MG63 (cell line): Measurements from ENCODE around the gene EPS8L2. TPM values are rescaled to one million over a fixed set of nuclear protein-coding genes. Genes with fewer than 3 reads are reported as not detected.

Source experiments
- DNase-seq: peaks from one replicate; pipeline ENCODE4 v3.0.0-alpha.2; 2020
- H3K27me3 ChIP-seq: fragments of 250-450 bp; sonication (Bioruptor Pico); 2 replicates; pipeline ENCODE4 v1.5.1; 2020; ENCODE audit warnings: mild to moderate bottlenecking, moderate library complexity
- H3K36me3 ChIP-seq: fragments of 250-450 bp; sonication (Bioruptor Pico); 2 replicates; pipeline ENCODE4 v1.5.1; 2020; ENCODE audit warnings: mild to moderate bottlenecking, moderate library complexity
- H3K4me3 ChIP-seq: fragments of 250-450 bp; sonication (Bioruptor Pico); 2 replicates; pipeline ENCODE4 v1.5.1; 2020; ENCODE audit warnings: mild to moderate bottlenecking, moderate library complexity
- H3K9me3 ChIP-seq: fragments of 250-450 bp; sonication (Bioruptor Pico); 2 replicates; pipeline ENCODE4 v1.5.1; 2020; ENCODE audit warnings: mild to moderate bottlenecking, moderate library complexity
- total RNA-seq: library from RNA; depleted of rRNA; stranded (reverse); fragments of >200 nt; shearing (Covaris generic); gene quantifications from 2 replicates; pipeline ENCODE4 v1.2.3, GENCODE V29; 2014; ENCODE audit warnings: low replicate concordance

EPS8L2 gene
- total RNA-seq, 1 experiment from 2014 or later = 23.4 TPM

DNA sequence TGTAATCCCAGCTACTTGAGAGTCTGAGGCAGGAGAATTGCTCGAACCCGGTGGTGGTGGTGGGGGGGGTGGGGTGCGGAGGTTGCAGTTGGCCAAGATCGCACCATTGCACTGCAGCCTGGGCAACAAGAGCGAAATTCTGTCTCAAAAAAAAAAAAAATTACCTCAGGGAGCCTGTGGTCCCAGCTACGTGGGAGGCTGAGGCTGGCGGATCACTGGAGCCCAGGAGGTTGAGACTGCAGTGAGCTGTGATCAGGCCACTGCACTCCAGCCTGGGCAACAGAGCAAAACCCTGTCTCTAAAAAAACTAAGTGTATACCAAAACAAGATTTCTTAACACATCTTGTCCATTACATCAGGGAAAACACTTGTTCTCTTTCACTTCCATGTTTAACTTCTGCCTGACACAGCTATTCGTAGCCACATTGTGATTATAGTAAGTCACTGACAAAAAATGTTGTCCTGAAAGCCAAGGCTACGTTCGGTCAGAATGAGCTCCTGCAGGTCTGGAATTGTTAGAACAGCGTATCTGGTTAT is 9.0 kb upstream of the EPS8L2 start:
- peaks cover 37% of the 10 kb centered on the region for H3K36me3 ChIP-seq
- H3K9me3 ChIP-seq = no peaks in the 10 kb centered on the region
- H3K4me3 ChIP-seq = peak overlapping the region; percentile 85
- H3K27me3 ChIP-seq = no peaks in the 10 kb centered on the region
- peak; percentile 53 for DNase-seq

DNA sequence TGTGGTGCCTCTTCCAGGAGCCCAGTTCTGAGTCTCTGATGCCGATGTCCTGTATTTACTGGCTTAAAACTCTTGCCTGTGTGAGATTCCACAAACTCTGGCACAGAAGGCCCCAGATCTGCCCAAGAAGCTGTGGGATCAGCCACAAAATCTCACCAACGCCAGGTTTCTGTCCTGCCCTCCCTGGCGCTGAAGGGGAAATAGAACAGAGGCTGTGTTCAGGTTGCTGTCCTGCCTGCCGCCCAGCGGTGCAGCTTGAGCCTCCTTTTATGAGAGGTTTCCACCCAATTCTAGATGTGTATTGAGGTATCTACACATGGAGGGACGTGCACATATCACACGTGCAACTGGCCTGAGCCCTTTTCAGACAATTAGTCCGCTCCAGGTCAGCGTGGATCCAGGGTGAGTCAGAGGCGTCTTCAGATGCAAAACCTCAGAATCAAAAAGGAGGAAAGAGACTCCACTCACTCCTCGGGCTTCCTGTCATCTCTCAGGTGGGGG is 8.2 kb upstream of the EPS8L2 start:
- Histone ChIP-seq H3K36me3 (peaks cover 45% of the 10 kb centered on the region), H3K4me3 (peak overlapping the region; percentile 85), H3K9me3 (no peaks in the 10 kb centered on the region), H3K27me3 (no peaks in the 10 kb centered on the region)
- peak; percentile 83 for DNase-seq

DNA sequence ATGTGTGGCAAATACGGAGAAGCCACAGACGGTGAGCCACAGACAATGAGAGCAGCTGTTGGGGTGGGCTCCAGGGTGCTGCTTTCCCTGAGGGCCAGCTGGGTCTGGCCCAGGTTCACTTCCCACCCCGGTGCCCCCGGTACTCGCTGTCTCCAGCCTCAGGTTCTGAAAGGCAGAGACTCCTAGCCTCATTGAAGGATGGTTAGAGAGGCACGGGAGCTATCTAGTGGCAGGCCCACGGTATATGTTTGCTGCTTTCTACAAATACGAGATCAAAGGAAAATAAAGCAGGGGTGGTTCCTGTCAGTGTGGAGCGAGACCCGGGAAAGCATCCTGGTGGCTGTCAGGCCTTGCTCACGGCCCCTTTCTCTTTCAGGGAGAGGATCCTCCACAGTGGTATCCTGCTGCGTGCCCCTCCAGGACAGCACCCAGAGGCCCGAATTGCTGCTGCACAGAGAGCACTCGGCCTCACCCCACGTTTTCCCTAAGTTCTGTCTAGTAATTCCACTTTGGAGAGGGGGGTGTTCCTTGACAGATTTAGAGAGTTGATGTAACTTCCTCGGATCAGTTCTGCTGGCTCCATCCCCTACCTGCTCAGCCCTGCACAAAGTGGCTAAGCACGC is 7.4 kb upstream of the EPS8L2 start:
- DNase-seq = no peak
- H3K36me3 ChIP-seq = peaks cover 51% of the 10 kb centered on the region
- H3K4me3 ChIP-seq = no peak overlapping the region
- no peaks in the 10 kb centered on the region for H3K27me3 ChIP-seq
- no peaks in the 10 kb centered on the region for H3K9me3 ChIP-seq

DNA sequence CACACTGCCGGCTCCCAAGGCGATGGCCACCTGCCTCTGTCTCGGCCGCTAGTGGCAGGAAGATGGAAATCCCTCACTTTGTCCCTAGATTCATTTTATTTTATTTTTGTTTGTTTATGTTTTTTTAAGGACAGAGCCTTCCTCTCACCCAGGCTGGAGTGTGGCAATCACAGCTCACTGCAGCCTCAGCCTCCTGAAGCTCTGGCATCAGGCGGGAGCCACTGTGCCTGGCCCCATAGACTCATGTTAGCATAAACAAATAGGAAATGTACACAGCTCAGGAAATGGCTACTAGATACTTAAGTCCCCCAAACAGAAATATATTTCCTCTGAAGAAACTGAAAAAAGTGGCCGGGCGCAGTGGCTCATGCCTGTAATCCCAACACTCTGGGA is 6.9 kb upstream of the EPS8L2 start:
- no peak overlapping the region for H3K4me3 ChIP-seq
- peaks cover 56% of the 10 kb centered on the region for H3K36me3 ChIP-seq
- H3K27me3 ChIP-seq = no peaks in the 10 kb centered on the region
- no peak for DNase-seq
- H3K9me3 ChIP-seq = no peaks in the 10 kb centered on the region

DNA sequence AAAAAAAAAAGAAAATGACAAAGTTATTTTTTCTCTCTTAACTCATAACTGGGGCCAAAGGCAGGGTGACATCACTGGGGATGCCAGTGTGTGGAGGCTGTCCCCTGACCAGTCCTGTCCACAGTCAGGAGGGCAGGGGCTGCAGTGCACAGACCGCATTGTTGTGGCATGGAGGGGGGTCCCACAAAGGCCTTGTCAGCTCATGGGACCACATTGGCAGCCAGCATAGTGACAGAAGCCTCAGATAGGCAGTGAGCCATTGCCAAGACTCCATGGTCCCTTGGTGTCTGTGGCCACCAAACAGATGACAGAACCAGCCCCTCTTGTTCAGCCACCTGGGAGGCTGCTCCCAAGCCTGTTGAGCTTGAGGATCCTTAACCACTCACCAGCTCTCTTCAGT is 6.3 kb upstream of the EPS8L2 start:
- Histone ChIP-seq H3K27me3 (no peaks in the 10 kb centered on the region), H3K4me3 (no peak overlapping the region), H3K36me3 (peaks cover 62% of the 10 kb centered on the region), H3K9me3 (no peaks in the 10 kb centered on the region)
- no peak for DNase-seq

DNA sequence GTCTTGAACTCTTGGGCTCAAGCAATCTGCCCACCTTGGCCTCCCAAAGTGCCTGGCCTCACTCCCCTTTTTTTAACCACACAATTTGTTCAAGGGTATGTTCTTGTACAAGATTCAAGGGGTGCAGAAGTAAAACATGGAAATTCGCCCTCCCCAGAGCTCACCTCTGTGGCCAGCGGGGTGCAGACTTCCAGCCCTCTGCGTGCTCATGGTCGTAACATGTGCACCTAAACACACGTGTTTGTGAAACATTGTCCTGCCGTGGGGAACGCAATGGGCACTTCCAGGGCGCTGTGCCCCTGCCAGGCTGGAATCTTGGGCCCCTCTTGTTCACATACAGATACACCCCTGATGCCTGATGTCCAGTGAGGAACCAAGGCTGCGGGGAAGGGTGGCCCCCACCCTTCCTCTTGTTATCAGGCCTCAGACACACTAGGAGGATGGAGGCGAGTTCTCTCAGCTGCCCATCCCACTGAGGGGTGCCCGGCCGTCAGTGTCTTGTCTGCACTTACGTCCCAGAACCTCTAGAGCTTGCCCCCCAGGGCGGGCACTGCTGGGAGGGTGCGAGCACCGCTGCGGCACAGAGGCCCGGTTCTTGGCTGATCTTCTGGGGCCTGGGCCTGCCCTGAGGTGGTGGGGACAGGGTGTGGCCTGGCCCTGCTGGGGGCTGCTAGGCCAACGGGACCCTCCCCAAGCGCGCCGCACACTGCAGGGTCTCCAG is 4.1 kb upstream of the EPS8L2 start:
- Histone ChIP-seq H3K27me3 (no peaks in the 10 kb centered on the region), H3K9me3 (no peaks in the 10 kb centered on the region), H3K36me3 (peaks cover 64% of the 10 kb centered on the region), H3K4me3 (no peak overlapping the region)
- no peak for DNase-seq

DNA sequence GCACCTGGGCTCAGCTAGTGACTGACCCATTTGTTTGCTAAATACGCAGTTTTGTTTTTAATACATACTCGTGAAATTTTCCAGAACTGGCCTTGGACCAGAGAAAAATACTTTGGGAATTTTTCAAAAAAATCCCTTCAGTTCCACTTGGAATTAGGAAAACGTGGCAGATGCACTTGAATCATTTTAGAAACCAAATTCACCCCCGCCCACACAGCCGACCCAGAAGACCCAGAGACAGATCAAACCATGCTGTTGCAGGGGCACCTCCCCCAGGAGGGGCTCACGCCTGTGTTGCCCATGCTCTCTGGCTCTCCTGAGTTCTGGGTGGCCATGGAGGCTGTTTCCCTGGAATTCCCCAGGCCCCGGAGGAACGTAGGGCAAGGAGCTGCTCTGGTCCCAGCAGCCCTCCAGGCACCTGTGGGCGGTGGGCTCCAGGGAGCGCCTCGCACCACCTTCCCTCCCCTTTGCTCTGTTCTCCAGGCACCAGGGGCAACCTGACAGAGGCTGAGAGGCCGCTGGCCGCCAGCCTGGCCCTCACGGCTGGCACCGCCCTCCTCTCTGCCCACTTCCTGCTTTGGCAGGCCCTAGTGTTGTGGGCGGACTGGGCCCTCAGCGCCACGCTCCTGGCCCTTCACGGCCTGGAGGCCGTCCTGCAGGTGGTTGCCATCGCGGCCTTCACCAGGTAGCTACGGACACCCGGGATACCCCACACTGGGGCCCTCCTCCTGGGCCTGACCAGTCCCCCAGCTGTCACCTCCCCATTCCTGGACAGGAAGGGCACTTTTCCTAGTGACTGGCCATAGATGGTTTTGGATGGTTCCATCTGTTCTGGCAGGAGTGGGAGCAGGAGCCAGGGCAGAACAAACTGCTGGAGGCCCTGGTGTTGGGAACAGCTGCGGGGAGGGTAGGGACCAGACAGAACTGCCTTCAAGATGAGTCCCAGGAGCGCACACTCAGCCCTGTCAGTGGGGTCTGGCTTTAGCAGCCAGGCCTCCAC is 3.3 kb upstream of the EPS8L2 start:
- no peak overlapping the region for H3K4me3 ChIP-seq
- no peaks in the 10 kb centered on the region for H3K9me3 ChIP-seq
- H3K27me3 ChIP-seq = no peaks in the 10 kb centered on the region
- peak; percentile 89 for DNase-seq
- peaks cover 64% of the 10 kb centered on the region for H3K36me3 ChIP-seq

DNA sequence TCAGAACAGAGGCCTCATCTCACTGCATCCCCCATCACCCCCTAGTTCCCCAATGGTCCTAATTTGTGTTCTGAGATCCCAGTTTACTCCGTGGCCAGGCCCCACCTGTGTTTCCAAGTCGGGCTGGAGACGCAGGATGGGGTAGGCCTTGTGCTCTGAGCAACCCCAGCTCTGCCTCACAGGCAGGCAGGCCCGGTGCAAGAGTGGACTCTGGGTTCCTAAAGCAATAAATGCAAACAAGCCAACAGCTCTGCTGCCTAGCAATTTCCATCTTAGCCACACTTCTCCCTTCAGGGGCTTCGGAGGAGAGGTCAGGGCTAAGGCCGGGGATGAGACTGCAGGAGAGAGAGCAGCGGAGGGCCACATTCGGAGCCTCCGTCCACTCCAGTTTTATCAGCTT is 2.5 kb upstream of the EPS8L2 start:
- no peak for DNase-seq
- Histone ChIP-seq H3K36me3 (peaks cover 60% of the 10 kb centered on the region), H3K9me3 (no peaks in the 10 kb centered on the region), H3K4me3 (no peak overlapping the region), H3K27me3 (no peaks in the 10 kb centered on the region)

DNA sequence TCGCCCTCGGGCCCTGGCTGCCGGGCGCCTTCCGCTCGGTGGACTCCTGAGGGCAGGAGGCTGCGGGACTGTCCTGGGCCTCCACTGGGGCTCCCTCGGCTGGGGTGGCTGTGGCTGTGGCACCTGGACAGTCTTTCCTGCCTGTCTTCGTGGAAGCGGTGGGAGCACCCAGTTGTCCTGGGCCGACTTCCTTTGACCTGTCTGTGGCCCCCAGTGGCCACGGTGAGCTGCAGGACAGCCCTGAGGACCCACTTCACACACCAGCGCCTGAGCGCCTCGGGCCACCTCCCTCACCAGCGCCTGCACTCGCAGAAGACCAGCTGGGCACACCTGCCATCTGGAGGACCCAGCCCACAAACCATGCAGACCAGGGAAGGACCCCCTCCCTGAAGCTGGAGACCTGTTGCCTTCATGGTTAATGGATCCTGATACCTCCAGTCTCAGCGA is 1.8 kb upstream of the EPS8L2 start:
- peaks cover 52% of the 10 kb centered on the region for H3K36me3 ChIP-seq
- H3K9me3 ChIP-seq = no peaks in the 10 kb centered on the region
- no peak overlapping the region for H3K4me3 ChIP-seq
- DNase-seq = no peak
- H3K27me3 ChIP-seq = no peaks in the 10 kb centered on the region

DNA sequence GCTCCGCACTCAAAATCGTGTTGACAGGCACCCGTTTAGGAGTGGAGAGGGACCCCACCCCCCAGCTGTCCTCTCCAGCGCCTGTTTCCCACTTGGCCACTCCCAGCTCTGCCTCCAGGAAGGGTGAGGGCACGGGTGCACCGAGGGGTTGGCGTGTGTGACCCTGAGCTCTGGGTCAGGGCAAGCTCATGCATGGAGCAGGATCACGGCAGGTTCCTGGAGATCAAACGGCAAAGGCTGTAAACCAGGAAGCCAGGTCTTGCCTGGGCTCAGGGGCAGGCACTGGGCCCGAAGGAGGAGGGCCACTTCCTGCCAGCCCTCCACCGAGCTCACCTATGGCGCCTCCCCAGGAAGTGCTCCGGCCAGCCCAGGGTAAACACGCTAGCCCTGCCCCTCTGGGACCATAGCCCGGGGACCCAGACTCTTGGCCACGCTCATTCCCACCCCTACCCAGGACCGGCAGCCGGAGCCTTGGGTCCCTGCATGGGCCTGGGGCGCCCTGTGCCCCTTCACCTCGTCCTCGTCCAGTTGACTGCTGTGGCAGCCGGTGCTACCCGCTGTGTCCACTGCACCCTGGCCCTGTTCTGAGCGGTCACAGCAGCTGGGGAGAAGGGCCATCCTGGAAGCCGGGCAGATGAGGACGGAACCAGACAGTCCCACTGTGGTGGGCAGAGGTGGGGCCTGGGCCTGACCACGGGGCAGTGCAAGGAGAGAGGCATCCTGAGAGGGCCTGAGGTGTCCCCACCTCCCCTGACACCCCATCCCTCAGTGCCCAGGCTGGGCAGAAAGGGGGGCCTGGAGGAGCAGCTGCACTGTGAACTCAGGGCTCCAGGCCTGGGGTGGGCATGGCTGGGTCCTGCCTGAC is 1.0 kb upstream of the EPS8L2 start:
- Histone ChIP-seq H3K9me3 (no peaks in the 10 kb centered on the region), H3K27me3 (no peaks in the 10 kb centered on the region), H3K4me3 (no peak overlapping the region), H3K36me3 (peaks cover 45% of the 10 kb centered on the region)
- no peak for DNase-seq

DNA sequence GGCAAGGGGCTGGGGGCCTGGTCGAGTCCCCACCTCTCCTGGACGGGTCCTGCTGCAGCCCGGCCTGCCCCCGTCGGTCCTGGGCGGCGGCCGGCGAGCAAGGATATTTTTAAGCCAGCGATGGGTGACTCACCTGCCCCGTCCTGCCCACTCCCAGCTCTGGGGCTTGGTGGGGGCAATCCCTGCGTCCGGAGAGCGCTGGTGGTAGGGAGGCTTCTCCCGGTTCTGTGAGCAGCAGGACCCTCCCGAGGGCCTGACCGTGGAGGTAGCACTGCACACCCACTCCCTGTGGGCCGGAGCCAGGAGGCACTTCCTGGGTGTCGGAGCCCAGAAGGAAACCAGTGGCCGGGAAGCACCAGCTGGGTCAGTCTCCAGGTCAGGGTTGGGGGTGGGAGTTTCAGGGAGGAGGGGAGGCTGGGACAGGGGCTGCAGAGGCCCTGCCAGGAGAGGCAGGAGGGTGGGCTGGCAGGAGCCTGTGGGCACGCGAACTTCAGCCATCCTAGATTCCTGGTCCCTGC is 467 bp downstream of the EPS8L2 start:
- H3K9me3 ChIP-seq = no peaks in the 10 kb centered on the region
- peak overlapping the region; percentile 56 for H3K4me3 ChIP-seq
- no peaks in the 10 kb centered on the region for H3K27me3 ChIP-seq
- peaks cover 34% of the 10 kb centered on the region for H3K36me3 ChIP-seq
- DNase-seq = peak; percentile 84

DNA sequence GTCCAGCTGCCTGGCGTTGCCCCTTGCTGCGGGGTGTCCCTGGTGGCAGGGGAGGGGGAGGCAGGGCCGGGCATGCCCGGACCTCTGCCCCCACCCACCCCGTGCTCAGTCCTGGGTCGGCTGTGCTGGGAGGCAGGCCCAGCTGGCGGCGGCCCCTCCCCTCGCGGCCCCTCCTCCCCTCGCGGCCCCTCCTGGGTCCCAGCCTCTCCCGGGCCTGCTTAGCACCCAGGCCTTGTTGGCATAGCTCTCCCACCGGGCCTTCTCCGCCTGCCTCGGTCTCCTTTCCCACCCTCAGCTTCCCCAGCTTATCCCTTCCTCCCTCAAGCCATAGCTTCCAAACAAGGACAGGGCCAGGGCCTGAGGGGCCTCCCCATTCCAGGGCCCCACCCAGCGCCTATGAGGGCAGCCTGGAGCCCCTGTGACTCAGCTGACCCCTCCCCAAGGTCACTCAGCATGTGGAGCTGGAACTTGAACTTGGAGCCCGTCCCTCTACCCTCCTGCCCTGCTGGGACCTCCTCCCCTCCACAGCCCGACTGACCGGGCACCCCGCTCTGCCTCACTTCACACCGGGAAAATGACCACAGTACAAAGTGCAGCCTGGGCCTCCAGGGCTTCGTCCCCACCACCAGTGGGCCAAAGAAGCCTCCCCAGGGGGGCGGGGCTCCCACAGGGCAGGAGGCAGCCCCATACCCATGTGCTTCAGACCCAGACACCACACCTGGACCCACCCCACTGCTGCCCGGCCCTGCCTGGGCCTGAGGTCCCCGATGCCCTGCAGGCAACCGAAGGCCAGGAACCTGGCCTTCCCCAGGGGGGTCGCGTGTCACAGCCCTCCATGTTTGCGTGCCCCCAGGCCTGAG is 1.2 kb downstream of the EPS8L2 start:
- H3K27me3 ChIP-seq = no peaks in the 10 kb centered on the region
- no peaks in the 10 kb centered on the region for H3K9me3 ChIP-seq
- H3K4me3 ChIP-seq = peak overlapping the region; percentile 56
- peak; percentile 91 for DNase-seq
- peaks cover 28% of the 10 kb centered on the region for H3K36me3 ChIP-seq

DNA sequence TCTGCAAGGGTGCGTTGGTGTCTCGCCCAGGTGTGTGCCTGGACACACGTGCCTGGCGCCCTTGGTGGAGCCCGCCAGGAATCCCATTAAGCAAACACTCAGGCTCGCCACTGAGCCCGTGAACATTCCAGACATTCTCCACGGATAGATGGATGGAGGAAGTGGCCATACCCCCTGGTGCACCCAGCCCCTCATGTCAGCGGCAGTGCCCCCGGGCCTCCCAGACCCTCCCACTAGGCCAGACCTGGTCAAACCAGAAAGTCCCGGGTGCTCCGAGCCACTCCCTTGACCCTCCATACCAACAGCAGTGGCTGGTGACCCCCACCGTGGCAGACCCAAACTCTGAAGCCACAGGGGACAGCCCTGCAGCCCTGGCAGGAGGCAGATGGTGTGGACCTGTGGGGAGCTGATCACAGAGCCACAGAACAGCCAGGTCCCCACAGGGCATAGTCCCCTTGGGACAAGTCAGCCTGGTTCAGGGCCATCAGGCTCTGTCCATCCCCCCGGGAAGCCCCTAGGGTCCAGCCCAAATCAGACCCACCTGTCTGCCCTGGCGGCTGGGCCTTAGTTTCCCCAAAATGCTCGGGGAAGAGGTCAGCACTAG is 1.9 kb downstream of the EPS8L2 start:
- Histone ChIP-seq H3K27me3 (no peaks in the 10 kb centered on the region), H3K9me3 (no peaks in the 10 kb centered on the region), H3K4me3 (no peak overlapping the region), H3K36me3 (peaks cover 20% of the 10 kb centered on the region)
- no peak for DNase-seq

DNA sequence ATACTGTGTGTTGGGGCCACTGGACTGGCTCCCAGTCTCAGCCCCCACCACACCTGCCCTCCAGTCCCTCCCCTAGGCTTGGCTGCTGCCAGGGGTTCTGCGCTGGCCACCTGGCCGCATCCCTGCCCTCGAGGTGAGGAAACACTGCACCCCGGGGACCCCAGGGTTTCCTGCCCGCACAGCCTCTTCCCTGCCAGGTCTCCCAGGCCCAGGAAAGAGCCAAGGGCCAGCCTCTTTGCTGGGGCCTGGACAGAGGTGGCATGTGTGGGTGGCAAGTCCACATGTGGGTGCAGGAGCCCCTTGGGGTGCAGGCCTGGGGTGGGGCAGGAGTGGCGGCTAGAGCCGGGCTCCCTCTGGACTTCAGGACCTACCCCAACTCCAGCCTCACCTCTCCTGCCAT is 2.5 kb downstream of the EPS8L2 start:
- no peak for DNase-seq
- Histone ChIP-seq H3K9me3 (no peaks in the 10 kb centered on the region), H3K4me3 (no peak overlapping the region), H3K27me3 (no peaks in the 10 kb centered on the region), H3K36me3 (peaks cover 14% of the 10 kb centered on the region)
